GM12878 (cell line): ENCODE data around the gene ARTN. TPM values are rescaled to one million over a fixed set of nuclear protein-coding genes. Genes with fewer than 3 reads are reported as not detected.

Experiments
- ATAC-seq: fragments of 200-7000 bp; cut with Tn5 transposase; 3 replicates; pipeline ENCODE4 v1.9.1; 2020; ENCODE audit warnings: mild to moderate bottlenecking, moderate library complexity
- BruUV-seq: library from RNA; stranded (reverse); fragments of 400-500 nt; replicated peaks from 2 replicates; lab custom pipeline; 2021; lab: Mats Ljungman, UMichigan
- CTCF ChIA-PET: fragments of 300-600 bp; sonication (Branson Sonifier 250); formaldehyde crosslinking; extraction: SDS; loops from one replicate; lab custom pipeline; 2021; ENCODE audit warnings: inconsistent platforms; lab: Yijun Ruan, JAX
- POLR2A ChIA-PET: fragments of 350-600 bp; formaldehyde crosslinking; extraction: SDS; loops from one replicate; lab custom pipeline; 2021; ENCODE audit warnings: inconsistent platforms; lab: Charles Lee
- RAD21 ChIA-PET: fragments of 300-600 bp; sonication (Branson Sonifier 250); formaldehyde crosslinking; loops from one replicate; lab custom pipeline; 2023; ENCODE audit warnings: antibody characterized with exemption; ENCODE audit not compliant: unreplicated experiment; lab: Charles Lee
- SMC1A ChIA-PET: fragments of 300-600 bp; sonication (Branson Sonifier 250); formaldehyde crosslinking; loops from one replicate; lab custom pipeline; 2023; ENCODE audit not compliant: unreplicated experiment, uncharacterized antibody; lab: Charles Lee
- DNase-seq: peaks from one replicate; pipeline ENCODE4 v3.0.0-alpha.2; 2011; ENCODE audit warnings: low read depth, low spot score
- FAIRE-seq: peaks from 3 replicates; lab custom pipeline; 2011; peaks lifted over from hg19 to GRCh38; lab: Jason Lieb, UNC
- H2AFZ ChIP-seq: 2 replicates; pipeline ENCODE4 v1.6.0; 2011; ENCODE audit warnings: low read depth, low read length, control low read depth; ENCODE audit not compliant: control insufficient read depth
- H3K27ac ChIP-seq: 2 replicates; pipeline ENCODE4 v1.5.1; 2011; ENCODE audit warnings: control low read depth; ENCODE audit not compliant: control insufficient read depth, insufficient read depth
- H3K27me3 ChIP-seq, 2 experiments: replicated peaks in 1 of 2; 2 replicates each; pipeline versions ENCODE4 v1.6.0 to v1.6.1; 2011; ENCODE audit warnings: low read length in 1 of 2; ENCODE audit not compliant: control insufficient read depth in 2 of 2, insufficient read depth in 2 of 2
- H3K36me3 ChIP-seq, 2 experiments: 2 replicates each; pipeline ENCODE4 v1.5.1; 2011; ENCODE audit warnings: low read length in 1 of 2; ENCODE audit not compliant: control insufficient read depth in 2 of 2, insufficient read depth in 2 of 2
- H3K4me1 ChIP-seq: 2 replicates; pipeline ENCODE4 v1.6.1; 2011; ENCODE audit warnings: mild to moderate bottlenecking, low read length, moderate library complexity, mixed read lengths; ENCODE audit not compliant: control insufficient read depth, insufficient read depth
- H3K4me2 ChIP-seq: 2 replicates; pipeline ENCODE4 v1.6.0; 2011; ENCODE audit warnings: control low read depth; ENCODE audit not compliant: control insufficient read depth, insufficient read depth
- H3K4me3 ChIP-seq: fragments of 200-600 bp; sonication (generic); 2 replicates; pipeline ENCODE4 v1.5.1; 2016
- H3K79me2 ChIP-seq: 2 replicates; pipeline ENCODE4 v1.6.0; 2011; ENCODE audit warnings: low read length; ENCODE audit not compliant: control insufficient read depth, insufficient read depth
- H3K9ac ChIP-seq: 2 replicates; pipeline ENCODE4 v1.8.0; 2011; ENCODE audit warnings: low read length, control low read depth, mixed read lengths; ENCODE audit not compliant: control insufficient read depth, insufficient read depth
- H3K9me3 ChIP-seq: replicated peaks from 3 replicates; pipeline ENCODE4 v1.5.1; 2011; ENCODE audit warnings: mild to moderate bottlenecking, low read length; ENCODE audit not compliant: control insufficient read depth, insufficient read depth
- H4K20me1 ChIP-seq: 2 replicates; pipeline ENCODE4 v1.6.0; 2011; ENCODE audit not compliant: control insufficient read depth, insufficient read depth
- FOXK2 ChIP-seq: fragments of 450-650 bp; IDR thresholded peaks from 2 replicates; pipeline ENCODE4 v1.6.1; 2017; ENCODE audit warnings: mild to moderate bottlenecking, moderate library complexity
- HDGF ChIP-seq: fragments of 450-650 bp; IDR thresholded peaks from 2 replicates; pipeline ENCODE4 v1.6.1; 2016; ENCODE audit warnings: antibody characterized with exemption
- NBN ChIP-seq: fragments of 450-650 bp; IDR thresholded peaks from 2 replicates; pipeline ENCODE4 v1.6.1; 2016
- WGBS: methylation state at CpG from one replicate; pipeline ENCODE4 v1.1.6; 2016; ENCODE audit warnings: low lambda C conversion rate; ENCODE audit not compliant: insufficient replicate concordance, insufficient coverage; ENCODE audit errors: missing lambda C conversion rate; 5-methylcytosine and 5-hydroxymethylcytosine counted together
- in situ Hi-C: fragments of 300-500 bp; cut with MboI; formaldehyde crosslinking; loops from 9 replicates; pipeline ENCODE4 v1.14.3; 2018; ENCODE audit warnings: mixed read lengths
- intact Hi-C: fragments of 100-400 bp; cut with micrococcal nuclease; formaldehyde crosslinking; loops from one replicate; pipeline ENCODE4 v1.14.2; 2022; ENCODE audit not compliant: unreplicated experiment
- polyA plus RNA-seq, 11 experiments: library from polyadenylated mRNA; depleted of rRNA in 4 of 11; unstranded in 6 of 11; stranded (reverse) in 5 of 11; fragments of >200 nt; fragmentation: Nextera tagmentation in 4 of 11; fragmentation: Illumina TruSeq in 1 of 11; extraction: Ambion mirVana in 4 of 11; extraction: Trizol in 1 of 11; gene quantifications; 1 replicate in 1 of 11; 2 replicates in 10 of 11; pipeline versions ENCODE4 v1.2.1 to v1.2.3, GENCODE V29; 2011 to 2016; ENCODE audit warnings: inconsistent platforms in 2 of 11, missing spikeins in 2 of 11, low read depth in 1 of 11
- total RNA-seq, 4 experiments: library from RNA; depleted of rRNA in 3 of 4; stranded (reverse); fragments of >200 nt in 3 of 4; fragmentation: Illumina TruSeq in 1 of 4; extraction: Trizol in 1 of 4; gene quantifications; 2 replicates each; pipeline versions ENCODE4 v1.2.1 to v1.2.3, GENCODE V29; 2013 to 2021
- TF ChIP-seq, protein P1 (sequence below): fragments of 450-650 bp; IDR thresholded peaks from 2 replicates; pipeline ENCODE4 v1.6.1; 2016; ENCODE audit warnings: mild to moderate bottlenecking
- TF ChIP-seq, protein P2 (sequence below): fragments of 450-650 bp; IDR thresholded peaks from 2 replicates; pipeline ENCODE4 v1.6.1; 2017; ENCODE audit warnings: mild to moderate bottlenecking, low read depth, inconsistent platforms; ENCODE audit not compliant: poor library complexity, severe bottlenecking
- TF ChIP-seq, protein P3 (sequence below): fragments of 450-650 bp; IDR thresholded peaks from 2 replicates; pipeline ENCODE4 v1.6.1; 2018; ENCODE audit warnings: borderline replicate concordance, mild to moderate bottlenecking; ENCODE audit not compliant: partially characterized antibody
- TF ChIP-seq, protein P4 (sequence below): fragments of 450-650 bp; IDR thresholded peaks from 2 replicates; pipeline ENCODE4 v1.6.1; 2017; ENCODE audit warnings: low read depth, mild to moderate bottlenecking, moderate library complexity

The ARTN gene
- total and polyA plus RNA-seq, 10 of the 15 experiments (the other 5 are each of a cell fraction or from before 2014, with no cell fraction given) = 0.06 to 2.1 (median 0.34) TPM; not detected in 1

DNA sequence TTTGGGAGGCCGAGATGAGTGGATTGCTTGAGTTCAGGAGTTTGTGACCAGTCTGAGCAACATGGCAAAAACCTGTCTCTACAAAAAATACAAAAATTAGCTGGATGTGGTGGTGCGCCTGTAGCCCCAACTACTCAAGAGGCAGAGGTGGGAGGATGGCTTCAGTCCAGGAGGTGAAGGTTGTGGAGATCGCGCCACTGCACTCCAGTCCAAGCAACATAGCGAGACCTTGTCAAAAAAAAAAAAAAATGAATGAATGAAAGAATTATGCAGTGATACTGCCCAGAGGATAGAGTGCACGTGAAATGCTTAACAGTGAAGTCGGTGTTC is 35.8 kb downstream of the ARTN start:
- POLR2A ChIA-PET = interaction anchor here (1.0 kb wide), 1 partner anchor 17 kb away, joined by 3 read pairs; no protein-coding TSS in a partner anchor
- no peaks in the 10 kb centered on the region for H4K20me1 ChIP-seq
- CTCF ChIA-PET = interaction anchor here (0.6 to 2.0 kb wide), 4 partner anchors 24 to 319 kb away, joined by 3 to 6 read pairs (median 4); partner anchors contain the start of gene KDM4A
- no peaks in the 10 kb centered on the region for H3K9me3 ChIP-seq
- ATAC-seq (no peak), FAIRE-seq (no peak), DNase-seq (no peak)
- intact Hi-C loops (loop anchor here (1.0 kb wide), 1 partner anchor 23 kb away; the partner anchor contains the start of gene IPO13), in situ Hi-C loops (no loop called here)
- peaks cover 18% of the 10 kb centered on the region for H3K4me1 ChIP-seq
- no peak overlapping the region for H3K9ac ChIP-seq
- no peaks in the 10 kb centered on the region for H3K27me3 ChIP-seq
- peaks cover 16% of the 10 kb centered on the region for H3K79me2 ChIP-seq
- 67% methylated on average over 7 of the region's 7 CpGs for WGBS
- no peak overlapping the region for H3K4me3 ChIP-seq
- RAD21 ChIA-PET = interaction anchor here (2.6 kb wide), 1 partner anchor 206 kb away, joined by 6 read pairs; no protein-coding TSS in a partner anchor
- TF ChIP-seq, protein P1, sequence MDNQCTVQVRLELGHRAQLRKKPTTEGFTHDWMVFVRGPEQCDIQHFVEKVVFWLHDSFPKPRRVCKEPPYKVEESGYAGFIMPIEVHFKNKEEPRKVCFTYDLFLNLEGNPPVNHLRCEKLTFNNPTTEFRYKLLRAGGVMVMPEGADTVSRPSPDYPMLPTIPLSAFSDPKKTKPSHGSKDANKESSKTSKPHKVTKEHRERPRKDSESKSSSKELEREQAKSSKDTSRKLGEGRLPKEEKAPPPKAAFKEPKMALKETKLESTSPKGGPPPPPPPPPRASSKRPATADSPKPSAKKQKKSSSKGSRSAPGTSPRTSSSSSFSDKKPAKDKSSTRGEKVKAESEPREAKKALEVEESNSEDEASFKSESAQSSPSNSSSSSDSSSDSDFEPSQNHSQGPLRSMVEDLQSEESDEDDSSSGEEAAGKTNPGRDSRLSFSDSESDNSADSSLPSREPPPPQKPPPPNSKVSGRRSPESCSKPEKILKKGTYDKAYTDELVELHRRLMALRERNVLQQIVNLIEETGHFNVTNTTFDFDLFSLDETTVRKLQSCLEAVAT = peak; percentile 76
- TF ChIP-seq, protein P2, sequence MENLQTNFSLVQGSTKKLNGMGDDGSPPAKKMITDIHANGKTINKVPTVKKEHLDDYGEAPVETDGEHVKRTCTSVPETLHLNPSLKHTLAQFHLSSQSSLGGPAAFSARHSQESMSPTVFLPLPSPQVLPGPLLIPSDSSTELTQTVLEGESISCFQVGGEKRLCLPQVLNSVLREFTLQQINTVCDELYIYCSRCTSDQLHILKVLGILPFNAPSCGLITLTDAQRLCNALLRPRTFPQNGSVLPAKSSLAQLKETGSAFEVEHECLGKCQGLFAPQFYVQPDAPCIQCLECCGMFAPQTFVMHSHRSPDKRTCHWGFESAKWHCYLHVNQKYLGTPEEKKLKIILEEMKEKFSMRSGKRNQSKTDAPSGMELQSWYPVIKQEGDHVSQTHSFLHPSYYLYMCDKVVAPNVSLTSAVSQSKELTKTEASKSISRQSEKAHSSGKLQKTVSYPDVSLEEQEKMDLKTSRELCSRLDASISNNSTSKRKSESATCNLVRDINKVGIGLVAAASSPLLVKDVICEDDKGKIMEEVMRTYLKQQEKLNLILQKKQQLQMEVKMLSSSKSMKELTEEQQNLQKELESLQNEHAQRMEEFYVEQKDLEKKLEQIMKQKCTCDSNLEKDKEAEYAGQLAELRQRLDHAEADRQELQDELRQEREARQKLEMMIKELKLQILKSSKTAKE = no peak
- TF ChIP-seq, protein P3, sequence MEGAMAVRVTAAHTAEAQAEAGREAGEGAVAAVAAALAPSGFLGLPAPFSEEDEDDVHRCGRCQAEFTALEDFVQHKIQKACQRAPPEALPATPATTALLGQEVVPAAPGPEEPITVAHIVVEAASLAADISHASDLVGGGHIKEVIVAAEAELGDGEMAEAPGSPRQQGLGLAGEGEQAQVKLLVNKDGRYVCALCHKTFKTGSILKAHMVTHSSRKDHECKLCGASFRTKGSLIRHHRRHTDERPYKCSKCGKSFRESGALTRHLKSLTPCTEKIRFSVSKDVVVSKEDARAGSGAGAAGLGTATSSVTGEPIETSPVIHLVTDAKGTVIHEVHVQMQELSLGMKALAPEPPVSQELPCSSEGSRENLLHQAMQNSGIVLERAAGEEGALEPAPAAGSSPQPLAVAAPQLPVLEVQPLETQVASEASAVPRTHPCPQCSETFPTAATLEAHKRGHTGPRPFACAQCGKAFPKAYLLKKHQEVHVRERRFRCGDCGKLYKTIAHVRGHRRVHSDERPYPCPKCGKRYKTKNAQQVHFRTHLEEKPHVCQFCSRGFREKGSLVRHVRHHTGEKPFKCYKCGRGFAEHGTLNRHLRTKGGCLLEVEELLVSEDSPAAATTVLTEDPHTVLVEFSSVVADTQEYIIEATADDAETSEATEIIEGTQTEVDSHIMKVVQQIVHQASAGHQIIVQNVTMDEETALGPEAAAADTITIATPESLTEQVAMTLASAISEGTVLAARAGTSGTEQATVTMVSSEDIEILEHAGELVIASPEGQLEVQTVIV = no peak
- TF ChIP-seq, protein P4, sequence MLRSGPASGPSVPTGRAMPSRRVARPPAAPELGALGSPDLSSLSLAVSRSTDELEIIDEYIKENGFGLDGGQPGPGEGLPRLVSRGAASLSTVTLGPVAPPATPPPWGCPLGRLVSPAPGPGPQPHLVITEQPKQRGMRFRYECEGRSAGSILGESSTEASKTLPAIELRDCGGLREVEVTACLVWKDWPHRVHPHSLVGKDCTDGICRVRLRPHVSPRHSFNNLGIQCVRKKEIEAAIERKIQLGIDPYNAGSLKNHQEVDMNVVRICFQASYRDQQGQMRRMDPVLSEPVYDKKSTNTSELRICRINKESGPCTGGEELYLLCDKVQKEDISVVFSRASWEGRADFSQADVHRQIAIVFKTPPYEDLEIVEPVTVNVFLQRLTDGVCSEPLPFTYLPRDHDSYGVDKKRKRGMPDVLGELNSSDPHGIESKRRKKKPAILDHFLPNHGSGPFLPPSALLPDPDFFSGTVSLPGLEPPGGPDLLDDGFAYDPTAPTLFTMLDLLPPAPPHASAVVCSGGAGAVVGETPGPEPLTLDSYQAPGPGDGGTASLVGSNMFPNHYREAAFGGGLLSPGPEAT = no peak
- TF ChIP-seq FOXK2 (no peak), NBN (0 out of 2 replicates have a peak, but pooled peaks have one; percentile 25), HDGF (peak; percentile 48; the same call in 1 of the 2 replicates)
- peaks cover 8 to 11% of the 10 kb centered on the region in 2 experiments; a peak in 3 of 4 replicates for H3K36me3 ChIP-seq
- H3K27ac ChIP-seq = no peak overlapping the region
- no peak overlapping the region for H3K4me2 ChIP-seq
- no TSS peak for BruUV-seq
- SMC1A ChIA-PET = interaction anchor here (1.0 kb wide), 1 partner anchor 79 kb away, joined by 3 read pairs; no protein-coding TSS in a partner anchor
- H2AFZ ChIP-seq = peak overlapping the region; percentile 1; the same call in 1 of the 2 replicates
